Mucosa of stomach (tissue), 1 donor: ENCODE measurements around the gene IL22RA1.

ENCODE experiments used
- H3K27me3 ChIP-seq: one replicate; pipeline ENCODE4 v1.7.0; 2013; ENCODE audit warnings: mild to moderate bottlenecking, low read length; ENCODE audit not compliant: control insufficient read depth, insufficient read depth
- H3K36me3 ChIP-seq: one replicate; pipeline ENCODE4 v1.7.0; 2013; ENCODE audit warnings: low read length; ENCODE audit not compliant: control insufficient read depth, insufficient read depth
- H3K4me1 ChIP-seq: one replicate; pipeline ENCODE4 v1.7.0; 2013; ENCODE audit warnings: mild to moderate bottlenecking, low read length; ENCODE audit not compliant: control insufficient read depth, insufficient read depth
- H3K4me3 ChIP-seq: one replicate; pipeline ENCODE4 v1.7.0; 2013; ENCODE audit warnings: low read length
- H3K9ac ChIP-seq: one replicate; pipeline ENCODE4 v1.7.0; 2013; ENCODE audit warnings: mild to moderate bottlenecking, low read length, moderate library complexity
- H3K9me3 ChIP-seq: one replicate; pipeline ENCODE4 v1.7.0; 2013; ENCODE audit warnings: mild to moderate bottlenecking, low read length, moderate library complexity; ENCODE audit not compliant: control insufficient read depth
- donor health status: Pancreatic carcinoma.

IL22RA1 gene

GRCh38 chr1:24098102-24098501, 44.8 kb downstream of the IL22RA1 start:
- no peak overlapping the region for H3K9ac ChIP-seq
- peaks cover 15% of the 10 kb centered on the region for H3K4me1 ChIP-seq
- H3K9me3 ChIP-seq, result no peaks in the 10 kb centered on the region

GRCh38 chr1:24097663-24098062, 45.3 kb downstream of the IL22RA1 start:
- H3K4me3 ChIP-seq, result no peak overlapping the region
- H3K36me3 ChIP-seq, result no peaks in the 10 kb centered on the region
- H3K4me1 ChIP-seq, result peaks cover 15% of the 10 kb centered on the region
- no peaks in the 10 kb centered on the region for H3K27me3 ChIP-seq
- no peaks in the 10 kb centered on the region for H3K9me3 ChIP-seq
- H3K9ac ChIP-seq, result no peak overlapping the region

More at GRCh38 chr1:24098102-24098501, 44.8 kb downstream of the IL22RA1 start:
- H3K4me3 ChIP-seq, result no peak overlapping the region
- no peaks in the 10 kb centered on the region for H3K27me3 ChIP-seq
- H3K36me3 ChIP-seq, result no peaks in the 10 kb centered on the region

DNA sequence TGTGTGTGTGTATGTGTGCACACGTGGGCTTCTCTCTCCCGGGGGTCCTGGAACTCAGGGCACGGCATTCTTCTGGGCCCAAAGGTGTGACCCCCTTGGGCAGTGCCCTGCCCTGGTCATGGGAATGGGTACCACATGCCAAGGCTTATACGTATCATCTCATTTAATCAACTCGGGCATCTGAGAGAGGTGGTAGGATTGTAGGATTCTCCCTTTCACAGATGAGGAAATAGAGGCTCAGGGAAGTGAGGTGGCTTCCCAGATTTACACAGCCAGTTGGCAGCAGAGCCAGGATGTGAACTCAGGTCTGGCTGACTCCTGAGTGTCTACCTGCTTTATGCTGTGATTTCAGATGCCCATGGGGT, 46.2 kb downstream of the IL22RA1 start:
- H3K4me3 ChIP-seq, result no peak overlapping the region
- H3K4me1 ChIP-seq, result peaks cover 9% of the 10 kb centered on the region
- H3K36me3 ChIP-seq, result no peaks in the 10 kb centered on the region
- H3K27me3 ChIP-seq, result no peaks in the 10 kb centered on the region
- H3K9me3 ChIP-seq, result no peaks in the 10 kb centered on the region
- H3K9ac ChIP-seq, result no peak overlapping the region

DNA sequence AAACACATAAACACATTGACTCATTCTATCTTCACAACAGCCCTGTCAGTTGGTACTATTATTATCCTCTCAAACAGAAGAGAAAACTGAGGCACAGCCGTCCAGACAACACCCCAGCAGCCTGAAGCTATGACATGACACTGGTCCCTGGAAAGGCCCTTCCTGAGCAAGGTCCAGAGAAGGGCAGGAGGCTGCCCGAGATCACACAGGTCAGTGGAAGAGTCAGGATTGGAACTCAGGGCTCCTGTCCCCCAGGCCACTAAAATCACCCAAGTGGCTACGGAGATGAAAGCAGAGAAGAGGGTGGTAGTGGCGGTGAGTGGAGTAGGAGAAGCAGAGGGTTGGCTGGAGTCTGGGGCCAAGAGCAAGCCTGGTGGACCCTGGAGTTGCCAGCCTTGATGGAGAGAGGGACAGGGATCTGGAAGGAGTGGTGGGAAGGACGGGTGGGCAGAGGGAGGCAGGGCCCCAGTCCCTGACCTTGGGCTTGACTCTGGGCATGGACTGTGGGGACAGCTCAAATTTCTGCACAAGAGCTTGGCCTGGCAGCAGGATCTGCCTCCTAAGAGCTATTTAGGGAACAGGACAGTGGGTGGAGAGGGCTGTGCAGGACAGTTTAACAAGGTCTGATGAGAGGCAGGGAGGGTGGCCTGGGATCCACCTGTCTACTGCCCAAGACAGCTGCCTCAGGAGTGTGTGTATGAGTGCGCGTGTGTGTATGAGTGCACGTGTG, 46.8 kb downstream of the IL22RA1 start:
- Histone ChIP-seq H3K9me3 (no peaks in the 10 kb centered on the region), H3K36me3 (no peaks in the 10 kb centered on the region), H3K27me3 (no peaks in the 10 kb centered on the region), H3K4me3 (no peak overlapping the region), H3K4me1 (peaks cover 8% of the 10 kb centered on the region), H3K9ac (no peak overlapping the region)

DNA sequence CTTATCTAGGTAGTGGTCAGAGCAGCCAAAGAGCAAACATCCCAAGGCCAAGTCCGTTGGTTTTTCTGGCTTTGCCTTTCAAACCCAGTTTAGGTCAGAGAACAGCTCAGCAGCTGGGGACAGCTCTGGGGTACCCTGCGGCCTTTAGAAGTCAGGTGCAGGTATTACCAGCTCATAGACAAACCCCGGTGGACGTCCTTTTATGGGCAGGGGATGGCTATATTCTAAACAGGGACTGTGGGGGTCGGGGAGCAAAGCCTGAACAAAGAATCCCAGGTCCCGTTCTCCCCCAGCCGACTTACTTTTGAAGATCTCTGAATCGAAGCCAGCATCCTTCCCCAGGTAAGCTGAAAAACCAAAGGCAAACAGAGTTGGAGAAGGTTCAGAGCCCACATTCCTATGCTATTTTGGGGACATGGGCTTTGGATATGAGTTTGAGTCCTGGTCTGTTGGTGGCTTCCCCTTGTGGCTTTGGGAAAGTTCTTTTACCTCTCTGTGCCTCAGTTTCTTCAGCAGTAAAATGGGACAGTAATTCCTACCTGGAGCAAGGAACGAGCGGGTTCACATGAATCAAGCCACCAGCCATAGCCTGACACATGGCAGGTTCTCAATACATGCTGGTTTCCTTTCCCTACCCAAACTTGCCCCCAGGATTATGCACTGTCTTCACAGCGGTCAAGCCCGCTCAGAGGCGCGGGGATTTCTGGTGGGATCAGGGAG, 47.6 kb downstream of the IL22RA1 start:
- no peaks in the 10 kb centered on the region for H3K36me3 ChIP-seq
- H3K27me3 ChIP-seq, result no peaks in the 10 kb centered on the region
- H3K9me3 ChIP-seq, result no peaks in the 10 kb centered on the region
- H3K4me3 ChIP-seq, result no peak overlapping the region
- peaks cover 8% of the 10 kb centered on the region for H3K4me1 ChIP-seq
- H3K9ac ChIP-seq, result no peak overlapping the region

- H3K27me3 ChIP-seq, result no peaks in the 10 kb centered on the region
- no peak overlapping the region for H3K9ac ChIP-seq
- no peak overlapping the region for H3K4me3 ChIP-seq
- H3K9me3 ChIP-seq, result no peaks in the 10 kb centered on the region
- peaks cover 8% of the 10 kb centered on the region for H3K4me1 ChIP-seq
- no peaks in the 10 kb centered on the region for H3K36me3 ChIP-seq
These were observed 48.4 kb downstream of the IL22RA1 start for GRCh38 chr1:24094554-24094953.

DNA sequence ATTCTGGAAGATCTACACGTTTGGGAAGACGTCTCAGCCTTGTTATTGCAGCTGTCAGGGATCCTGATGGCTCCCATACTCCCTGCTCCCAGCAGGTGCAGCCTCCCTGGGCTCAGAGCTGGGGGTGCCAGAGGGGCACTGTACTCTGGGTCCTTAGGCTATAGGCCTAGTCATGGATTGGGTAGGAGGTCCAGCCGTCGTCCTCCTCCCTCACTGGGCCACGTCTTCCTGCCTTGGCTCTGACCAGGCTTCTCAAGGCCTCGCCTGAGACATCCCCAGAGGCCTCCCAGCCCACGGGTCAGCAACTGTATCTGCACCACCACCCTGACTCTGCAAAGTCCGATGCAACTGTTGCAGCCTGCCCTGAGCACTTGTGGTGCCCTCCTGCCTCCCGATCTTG, 49.2 kb downstream of the IL22RA1 start:
- H3K9me3 ChIP-seq, result no peaks in the 10 kb centered on the region
- peaks cover 3% of the 10 kb centered on the region for H3K27me3 ChIP-seq
- no peak overlapping the region for H3K4me3 ChIP-seq
- H3K4me1 ChIP-seq, result no peaks in the 10 kb centered on the region
- H3K36me3 ChIP-seq, result no peaks in the 10 kb centered on the region
- no peak overlapping the region for H3K9ac ChIP-seq

- Histone ChIP-seq H3K36me3 (no peaks in the 10 kb centered on the region), H3K9me3 (no peaks in the 10 kb centered on the region), H3K4me1 (no peaks in the 10 kb centered on the region), H3K9ac (no peak overlapping the region), H3K27me3 (peaks cover 3% of the 10 kb centered on the region), H3K4me3 (no peak overlapping the region)
These were observed 50.0 kb downstream of the IL22RA1 start for GRCh38 chr1:24092979-24093378.

GRCh38 chr1:24091971-24092482, 50.9 kb downstream of the IL22RA1 start:
- no peaks in the 10 kb centered on the region for H3K9me3 ChIP-seq
- H3K4me3 ChIP-seq, result no peak overlapping the region
- H3K27me3 ChIP-seq, result peaks cover 3% of the 10 kb centered on the region
- no peak overlapping the region for H3K9ac ChIP-seq
- no peaks in the 10 kb centered on the region for H3K4me1 ChIP-seq
- no peaks in the 10 kb centered on the region for H3K36me3 ChIP-seq

GRCh38 chr1:24090736-24091135, 52.2 kb downstream of the IL22RA1 start:
- no peak overlapping the region for H3K9ac ChIP-seq
- no peaks in the 10 kb centered on the region for H3K9me3 ChIP-seq
- H3K36me3 ChIP-seq, result no peaks in the 10 kb centered on the region
- peaks cover 3% of the 10 kb centered on the region for H3K27me3 ChIP-seq
- no peaks in the 10 kb centered on the region for H3K4me1 ChIP-seq
- H3K4me3 ChIP-seq, result no peak overlapping the region

DNA sequence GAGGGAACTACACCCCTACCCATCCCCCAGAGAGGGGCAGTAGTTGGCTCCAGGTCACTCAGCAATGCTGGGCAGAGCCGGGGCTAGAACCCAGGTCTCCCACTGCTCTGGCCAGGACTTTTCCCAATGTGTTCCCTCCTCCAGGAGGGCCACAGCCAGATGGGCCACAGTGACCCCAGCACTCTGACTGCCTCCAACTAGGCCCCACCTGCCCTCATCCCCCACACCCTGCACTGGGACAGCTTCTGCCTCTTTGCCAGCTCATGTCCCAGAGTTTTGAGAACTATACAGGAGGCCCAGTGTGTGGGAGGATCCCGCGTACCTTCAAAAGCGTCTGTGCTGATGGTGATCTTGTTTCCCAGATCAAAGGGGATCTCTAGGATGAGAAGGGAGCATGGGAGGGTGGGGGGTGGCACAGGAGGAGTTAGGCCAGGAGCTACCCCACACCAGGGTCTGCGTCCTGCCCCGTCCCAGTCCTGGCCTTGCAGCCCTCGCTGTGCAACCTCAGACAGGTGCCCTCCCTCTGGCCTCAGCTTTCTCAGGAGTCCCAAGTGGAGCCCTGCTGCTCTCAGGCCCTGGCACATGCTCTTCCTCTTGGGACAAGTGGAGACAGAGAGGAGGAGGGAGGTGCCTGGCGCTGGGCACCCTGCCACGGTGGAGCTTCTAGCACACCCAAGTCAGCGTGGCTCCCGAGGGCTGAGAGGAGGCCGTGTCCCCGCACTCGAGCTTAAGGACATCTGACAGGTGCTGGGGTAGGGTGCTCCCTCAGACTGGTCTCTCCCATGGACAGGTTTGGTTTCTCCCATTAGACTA, 53.0 kb downstream of the IL22RA1 start:
- Histone ChIP-seq H3K9me3 (no peaks in the 10 kb centered on the region), H3K9ac (no peak overlapping the region), H3K4me3 (no peak overlapping the region), H3K27me3 (peaks cover 3% of the 10 kb centered on the region), H3K36me3 (no peaks in the 10 kb centered on the region), H3K4me1 (no peaks in the 10 kb centered on the region)
